Stimulated activated CD4-positive, alpha-beta T cell treated with anti-CD3 and anti-CD28 coated beads, Interleukin-4, amount 100 ng/mL, for 1 hour (primary cell): ENCODE data around the gene SHB.

Source experiments
- DNase-seq: peaks from one replicate; pipeline ENCODE4 v3.0.0-alpha.2; 2020

SHB gene

GRCh38 chr9:37880916-37881479, 188.0 kb downstream of the SHB start:
- no peak for DNase-seq

- DNase-seq, result no peak
Measured at GRCh38 chr9:37876376-37876775, 192.7 kb downstream of the SHB start.

GRCh38 chr9:37873955-37874354, 195.1 kb downstream of the SHB start:
- DNase-seq, result no peak

GRCh38 chr9:37870799-37871176, 198.2 kb downstream of the SHB start:
- DNase-seq, result no peak

- DNase-seq, result no peak
Measured at GRCh38 chr9:37870081-37870798, 198.8 kb downstream of the SHB start.
